Ishikawa (cell line): Measurements from ENCODE around the gene CCL23.

Experiments used
- CEBPB ChIP-seq: IDR thresholded peaks from 2 replicates; pipeline ENCODE4 v1.6.1; 2012
- EP300 ChIP-seq: IDR thresholded peaks from 2 replicates; pipeline ENCODE4 v1.6.1; 2012; ENCODE audit warnings: borderline replicate concordance
- FOXM1 ChIP-seq: IDR thresholded peaks from 2 replicates; pipeline ENCODE4 v1.6.1; 2012; ENCODE audit warnings: low read depth, borderline replicate concordance
- RAD21 ChIP-seq: IDR thresholded peaks from 2 replicates; pipeline ENCODE4 v1.6.1; 2012; ENCODE audit warnings: low read depth
- TCF12 ChIP-seq: IDR thresholded peaks from 2 replicates; pipeline ENCODE4 v1.6.1; 2012; ENCODE audit warnings: low read depth
- TEAD4 ChIP-seq: IDR thresholded peaks from 2 replicates; pipeline ENCODE4 v1.6.1; 2012
- YY1 ChIP-seq: IDR thresholded peaks from 2 replicates; pipeline ENCODE4 v1.6.1; 2012; ENCODE audit warnings: low read depth
- TF ChIP-seq, protein P1 (sequence below): IDR thresholded peaks from 2 replicates; pipeline ENCODE4 v1.6.1; 2012
- TF ChIP-seq, protein P2 (sequence below): IDR thresholded peaks from 2 replicates; pipeline ENCODE4 v1.6.1; 2012; ENCODE audit warnings: low read depth, mild to moderate bottlenecking

DNA sequence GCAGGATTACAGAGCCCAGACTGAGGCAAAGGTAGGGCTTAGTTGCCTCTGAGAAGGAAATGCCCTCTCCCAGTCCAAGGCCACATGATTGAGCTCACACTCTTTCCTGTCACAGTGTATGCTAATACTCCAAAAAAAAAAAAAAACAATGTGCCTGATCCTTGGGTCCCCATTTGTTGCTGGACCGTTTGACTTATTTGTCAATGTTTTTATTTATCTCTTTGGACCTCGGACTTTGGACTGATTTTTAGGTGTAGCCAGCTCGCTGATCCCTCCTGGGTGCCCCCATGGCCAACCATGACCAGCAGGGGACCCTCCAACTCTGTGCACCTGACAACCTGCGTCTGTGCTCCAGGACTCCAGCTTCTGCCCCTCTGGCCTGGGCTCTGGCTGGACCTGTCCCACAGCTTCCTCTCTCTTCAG lies 35.9 kb downstream of the CCL23 start:
- no peak for TF ChIP-seq YY1
- TF ChIP-seq CEBPB, result no peak
- TF ChIP-seq FOXM1, result no peak
- TF ChIP-seq RAD21, result no peak; the same call in 1 of the 2 replicates
- TF ChIP-seq, protein P1, sequence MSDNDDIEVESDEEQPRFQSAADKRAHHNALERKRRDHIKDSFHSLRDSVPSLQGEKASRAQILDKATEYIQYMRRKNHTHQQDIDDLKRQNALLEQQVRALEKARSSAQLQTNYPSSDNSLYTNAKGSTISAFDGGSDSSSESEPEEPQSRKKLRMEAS, result no peak
- no peak for TF ChIP-seq EP300
- TF ChIP-seq TEAD4, result no peak
- TF ChIP-seq TCF12, result no peak
- TF ChIP-seq, protein P2, sequence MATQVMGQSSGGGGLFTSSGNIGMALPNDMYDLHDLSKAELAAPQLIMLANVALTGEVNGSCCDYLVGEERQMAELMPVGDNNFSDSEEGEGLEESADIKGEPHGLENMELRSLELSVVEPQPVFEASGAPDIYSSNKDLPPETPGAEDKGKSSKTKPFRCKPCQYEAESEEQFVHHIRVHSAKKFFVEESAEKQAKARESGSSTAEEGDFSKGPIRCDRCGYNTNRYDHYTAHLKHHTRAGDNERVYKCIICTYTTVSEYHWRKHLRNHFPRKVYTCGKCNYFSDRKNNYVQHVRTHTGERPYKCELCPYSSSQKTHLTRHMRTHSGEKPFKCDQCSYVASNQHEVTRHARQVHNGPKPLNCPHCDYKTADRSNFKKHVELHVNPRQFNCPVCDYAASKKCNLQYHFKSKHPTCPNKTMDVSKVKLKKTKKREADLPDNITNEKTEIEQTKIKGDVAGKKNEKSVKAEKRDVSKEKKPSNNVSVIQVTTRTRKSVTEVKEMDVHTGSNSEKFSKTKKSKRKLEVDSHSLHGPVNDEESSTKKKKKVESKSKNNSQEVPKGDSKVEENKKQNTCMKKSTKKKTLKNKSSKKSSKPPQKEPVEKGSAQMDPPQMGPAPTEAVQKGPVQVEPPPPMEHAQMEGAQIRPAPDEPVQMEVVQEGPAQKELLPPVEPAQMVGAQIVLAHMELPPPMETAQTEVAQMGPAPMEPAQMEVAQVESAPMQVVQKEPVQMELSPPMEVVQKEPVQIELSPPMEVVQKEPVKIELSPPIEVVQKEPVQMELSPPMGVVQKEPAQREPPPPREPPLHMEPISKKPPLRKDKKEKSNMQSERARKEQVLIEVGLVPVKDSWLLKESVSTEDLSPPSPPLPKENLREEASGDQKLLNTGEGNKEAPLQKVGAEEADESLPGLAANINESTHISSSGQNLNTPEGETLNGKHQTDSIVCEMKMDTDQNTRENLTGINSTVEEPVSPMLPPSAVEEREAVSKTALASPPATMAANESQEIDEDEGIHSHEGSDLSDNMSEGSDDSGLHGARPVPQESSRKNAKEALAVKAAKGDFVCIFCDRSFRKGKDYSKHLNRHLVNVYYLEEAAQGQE, result no peak
